ENCODE results near the gene MFAP3.
"Not testable (repeated sequence)": the region's sequence is repeated elsewhere in the genome, so short reads cannot be mapped to it uniquely, and the experiment has no call there.

The MFAP3 gene

GRCh38 chr5:154063372-154063771 lies 24.6 kb downstream of the MFAP3 start:
- H3K4me3 ChIP-seq (ENCODE audit: low read depth, low read length) = no peak overlapping the region
- no peak for TF ChIP-seq CTCF (IDR thresholded peaks at IDR 0.05; ENCODE audit: low read depth, low read length)

GRCh38 chr5:154065971-154066370 lies 27.2 kb downstream of the MFAP3 start:
- H3K4me3 ChIP-seq (ENCODE audit: low read depth, low read length) = no peak overlapping the region
- TF ChIP-seq CTCF (IDR thresholded peaks at IDR 0.05; ENCODE audit: low read depth, low read length) = no peak

GRCh38 chr5:154069854-154070253 lies 31.1 kb downstream of the MFAP3 start:
- not testable (repeated sequence) for H3K4me3 ChIP-seq (ENCODE audit: low read depth, low read length)

- no peak for TF ChIP-seq CTCF (IDR thresholded peaks at IDR 0.05; ENCODE audit: low read depth, low read length)
- H3K4me3 ChIP-seq (ENCODE audit: low read depth, low read length) = peak overlapping the region; percentile 36
Measured at GRCh38 chr5:154071799-154072413, 33.1 kb downstream of the MFAP3 start.

GRCh38 chr5:154072414-154073171 lies 33.8 kb downstream of the MFAP3 start:
- peak; percentile 88 for TF ChIP-seq CTCF (IDR thresholded peaks at IDR 0.05; ENCODE audit: low read depth, low read length)
- peak overlapping the region; percentile 36 for H3K4me3 ChIP-seq (ENCODE audit: low read depth, low read length)

- no peak overlapping the region for H3K4me3 ChIP-seq (ENCODE audit: low read depth, low read length)
- no peak for TF ChIP-seq CTCF (IDR thresholded peaks at IDR 0.05; ENCODE audit: low read depth, low read length)
Measured at GRCh38 chr5:154076240-154076922, 37.6 kb downstream of the MFAP3 start.

GRCh38 chr5:154077696-154078095 lies 38.9 kb downstream of the MFAP3 start:
- no peak overlapping the region for H3K4me3 ChIP-seq (ENCODE audit: low read depth, low read length)
- TF ChIP-seq CTCF (IDR thresholded peaks at IDR 0.05; ENCODE audit: low read depth, low read length) = no peak

Data from WI38 (cell line).